Measurements from ENCODE around the gene MSRB3.

- TF ChIP-seq REST (IDR thresholded peaks at IDR 0.05; ENCODE audit: insufficient read depth in 1 of 2, low read depth in 2 of 2, low read length in 2 of 2) (no peak), POLR2AphosphoS5 (IDR thresholded peaks at IDR 0.05; ENCODE audit: low read depth, low read length) (no peak), TAF1 (IDR thresholded peaks at IDR 0.05; ENCODE audit: borderline replicate concordance, insufficient read depth, low read length) (no peak), FOXP2 (optimal IDR thresholded peaks at IDR 0.05; ENCODE audit: borderline replicate concordance, extremely low read depth, extremely low read length, insufficient read depth) (no peak), SIN3A (IDR thresholded peaks at IDR 0.05; ENCODE audit: borderline replicate concordance, insufficient read depth, low read length) (no peak)
Observed at GRCh38 chr12:65323070-65323469, 44.6 kb downstream of the MSRB3 start.
